Islet precursor cell (in vitro differentiated cells): ENCODE data around the gene ITPR1.

ENCODE experiments used
- DNase-seq: peaks from one replicate; pipeline ENCODE4 v3.0.0-alpha.2; 2018

Gene ITPR1

DNA sequence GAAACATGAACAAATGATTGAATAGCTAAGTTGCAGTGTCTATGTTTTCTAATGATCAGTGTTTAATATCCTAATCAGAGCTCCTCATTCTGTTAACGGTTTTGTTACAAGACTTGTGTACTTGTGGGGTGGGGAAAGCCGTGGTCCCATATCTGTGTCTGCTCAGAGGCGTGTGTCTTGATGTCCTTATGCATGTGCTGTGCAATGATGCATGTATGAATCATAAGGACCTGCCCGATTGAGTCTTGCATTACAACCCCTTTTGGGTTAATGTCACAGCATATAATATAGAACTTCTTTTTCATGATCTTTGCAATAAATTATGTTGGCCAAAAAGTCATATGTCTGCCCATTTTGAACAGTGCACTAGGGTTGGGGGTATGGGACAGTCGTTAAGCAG is 233.4 kb downstream of the ITPR1 start:
- DNase-seq: peak; percentile 7

DNA sequence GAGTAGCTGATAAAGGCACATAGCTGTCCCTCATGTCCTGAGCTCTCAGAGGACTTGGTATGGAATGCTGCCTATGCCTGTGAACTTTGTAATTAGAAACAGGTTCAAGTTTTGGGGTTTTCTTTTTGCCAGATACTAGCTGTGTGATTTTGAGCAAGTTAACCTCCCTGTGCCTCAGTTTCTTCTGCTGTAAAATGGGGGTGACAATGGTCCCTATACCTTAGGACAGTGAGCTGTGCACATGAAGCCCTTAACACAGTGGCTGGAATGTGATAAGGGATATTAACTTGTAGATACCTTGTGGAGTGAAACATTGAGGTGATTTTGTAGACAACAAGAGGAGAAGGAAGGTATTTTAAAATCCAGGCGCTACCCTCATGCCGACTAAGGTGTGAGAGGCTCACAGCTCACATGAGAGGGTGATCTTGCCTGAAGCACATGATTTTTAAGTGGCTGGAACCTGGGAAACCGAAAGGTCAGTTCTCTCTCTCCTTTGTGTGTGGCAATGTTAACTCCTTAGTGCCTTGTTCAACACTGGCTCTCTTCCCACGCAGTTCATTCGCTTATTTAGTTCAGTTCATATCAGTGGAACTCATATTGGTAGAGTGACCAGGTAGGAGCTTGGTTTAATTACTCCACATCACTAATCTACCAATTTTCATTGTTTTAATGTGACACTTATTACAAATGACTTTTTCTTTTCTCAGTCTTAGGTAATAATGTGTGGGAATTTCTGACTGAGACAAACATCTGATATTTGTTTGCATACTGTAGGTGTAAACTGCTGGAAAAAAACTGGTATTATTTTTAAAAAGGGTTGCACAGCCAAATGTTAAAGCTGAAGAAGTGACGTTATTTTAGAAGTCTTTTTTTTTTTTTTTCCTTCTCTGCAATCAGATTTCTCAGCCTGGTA is 236.2 kb downstream of the ITPR1 start:
- peak; percentile 48 for DNase-seq

DNA sequence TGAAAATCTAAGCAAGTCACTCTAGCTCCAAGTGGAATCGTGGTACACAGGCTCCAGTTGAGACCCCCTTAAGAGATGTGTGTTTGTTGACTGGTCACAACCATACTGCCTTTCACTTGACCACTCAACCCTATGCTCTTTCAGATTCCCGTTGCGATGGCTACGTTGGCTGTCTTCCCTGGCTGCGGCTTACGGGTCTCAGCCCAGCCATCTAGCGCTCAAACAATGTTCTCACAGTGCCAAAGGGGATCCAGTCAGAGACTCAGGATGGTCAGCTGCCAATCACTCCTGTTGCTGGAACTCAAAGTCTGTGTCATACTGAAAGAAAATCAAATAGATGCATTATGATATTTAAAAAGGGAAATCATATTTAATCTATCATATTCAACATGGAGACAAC is 237.6 kb downstream of the ITPR1 start:
- DNase-seq: peak; percentile 34

GRCh38 chr3:4731543-4732111 is 238.5 kb downstream of the ITPR1 start:
- DNase-seq: peak; percentile 22

DNA sequence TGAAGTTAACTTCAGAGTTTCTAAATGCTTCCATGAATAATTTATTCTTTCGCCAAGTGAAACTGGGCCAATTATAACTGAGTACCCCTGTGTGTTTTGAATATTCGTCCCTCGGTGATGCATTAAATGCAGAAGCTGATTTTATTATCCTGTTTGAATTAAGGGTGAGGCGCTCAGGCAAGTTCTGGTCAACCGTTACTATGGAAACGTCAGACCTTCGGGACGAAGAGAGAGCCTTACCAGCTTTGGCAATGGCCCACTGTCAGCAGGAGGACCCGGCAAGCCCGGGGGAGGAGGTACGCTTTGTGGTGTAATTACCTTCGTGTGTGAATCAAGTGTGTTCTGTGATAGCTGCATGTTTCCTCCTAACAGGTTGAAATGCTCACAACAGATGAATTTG is 239.8 kb downstream of the ITPR1 start:
- DNase-seq: peak; percentile 37

GRCh38 chr3:4734454-4734853 is 241.3 kb downstream of the ITPR1 start:
- DNase-seq: no peak

DNA sequence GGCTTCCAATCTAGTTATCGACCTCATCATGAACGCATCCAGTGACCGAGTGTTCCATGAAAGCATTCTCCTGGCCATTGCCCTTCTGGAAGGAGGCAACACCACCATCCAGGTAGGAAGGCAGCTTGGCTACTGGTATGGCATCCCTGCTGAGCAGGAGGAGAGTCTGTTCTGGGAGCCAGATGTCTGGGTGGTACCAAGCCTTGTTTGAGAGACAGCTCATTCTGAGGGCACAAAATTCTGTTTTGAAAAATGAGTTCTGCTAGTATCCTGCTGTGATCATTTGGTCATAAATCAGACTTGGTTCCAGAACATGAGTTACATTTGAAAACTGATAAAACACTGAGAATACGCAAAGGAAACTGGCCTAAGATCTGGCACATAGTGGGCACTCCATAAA is 242.1 kb downstream of the ITPR1 start:
- peak; percentile 29 for DNase-seq

GRCh38 chr3:4736284-4736861 is 243.2 kb downstream of the ITPR1 start:
- DNase-seq: peak; percentile 91

GRCh38 chr3:4738737-4739274 is 245.7 kb downstream of the ITPR1 start:
- no peak for DNase-seq

DNA sequence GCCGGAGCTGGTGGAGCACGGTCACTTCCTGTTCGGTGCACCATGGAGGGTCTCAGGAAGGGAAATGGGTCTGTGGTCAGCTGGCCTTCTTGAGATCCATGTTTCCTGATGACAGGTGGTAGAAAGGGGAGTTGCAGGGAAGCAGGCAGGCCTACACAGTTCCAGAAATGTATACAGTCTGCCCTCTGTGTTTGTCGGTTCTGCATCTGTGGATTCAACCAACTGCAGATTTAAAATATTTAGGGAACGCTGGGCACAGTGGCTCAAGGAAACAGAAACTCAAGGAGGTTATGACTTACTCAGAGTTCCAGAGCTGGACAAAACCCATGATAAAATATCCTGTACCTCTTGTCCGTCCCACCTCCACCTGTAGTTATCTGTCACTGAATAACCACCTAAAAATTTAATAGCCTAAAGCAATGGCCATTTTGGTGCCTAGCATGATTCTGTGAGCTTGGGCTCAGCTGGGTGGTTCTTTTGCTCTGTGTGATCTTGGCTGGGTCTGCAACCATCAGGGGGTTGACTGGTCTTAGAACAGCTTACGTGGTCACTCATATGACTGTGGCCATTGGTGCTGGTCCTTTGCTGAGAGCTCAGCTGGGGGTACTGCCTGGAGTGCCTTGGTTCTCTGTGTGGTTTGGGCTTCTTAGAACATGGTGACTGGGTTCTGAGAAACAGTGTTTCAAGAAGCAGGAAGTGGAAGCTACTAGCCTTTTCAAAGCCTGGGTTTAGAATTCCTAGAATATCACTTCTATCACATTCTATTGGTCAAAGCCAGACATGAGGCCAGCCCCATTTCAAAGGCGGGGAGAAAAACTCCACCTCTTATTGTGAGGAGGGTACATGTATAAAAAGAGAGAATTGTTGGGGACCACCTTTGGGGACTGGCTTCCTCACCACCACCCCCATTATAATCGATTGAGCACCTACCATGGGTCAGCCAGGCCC is 246.4 kb downstream of the ITPR1 start:
- DNase-seq: no peak

GRCh38 chr3:4740397-4741105 is 247.4 kb downstream of the ITPR1 start:
- DNase-seq: no peak

DNA sequence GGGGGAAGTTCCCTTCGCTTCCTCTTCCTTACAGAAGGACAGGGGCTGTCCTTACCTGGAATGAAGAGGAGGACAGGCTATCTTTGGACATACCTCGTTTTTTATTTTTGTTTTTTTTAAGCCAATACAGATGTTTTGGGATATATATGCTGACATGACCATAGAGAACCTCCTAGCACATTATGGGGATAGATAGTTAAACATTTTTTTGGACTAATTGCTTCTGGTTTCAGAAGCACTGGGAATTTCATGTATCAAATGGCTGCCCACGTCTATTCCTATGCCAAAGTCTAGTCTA is 247.9 kb downstream of the ITPR1 start:
- DNase-seq: no peak

DNA sequence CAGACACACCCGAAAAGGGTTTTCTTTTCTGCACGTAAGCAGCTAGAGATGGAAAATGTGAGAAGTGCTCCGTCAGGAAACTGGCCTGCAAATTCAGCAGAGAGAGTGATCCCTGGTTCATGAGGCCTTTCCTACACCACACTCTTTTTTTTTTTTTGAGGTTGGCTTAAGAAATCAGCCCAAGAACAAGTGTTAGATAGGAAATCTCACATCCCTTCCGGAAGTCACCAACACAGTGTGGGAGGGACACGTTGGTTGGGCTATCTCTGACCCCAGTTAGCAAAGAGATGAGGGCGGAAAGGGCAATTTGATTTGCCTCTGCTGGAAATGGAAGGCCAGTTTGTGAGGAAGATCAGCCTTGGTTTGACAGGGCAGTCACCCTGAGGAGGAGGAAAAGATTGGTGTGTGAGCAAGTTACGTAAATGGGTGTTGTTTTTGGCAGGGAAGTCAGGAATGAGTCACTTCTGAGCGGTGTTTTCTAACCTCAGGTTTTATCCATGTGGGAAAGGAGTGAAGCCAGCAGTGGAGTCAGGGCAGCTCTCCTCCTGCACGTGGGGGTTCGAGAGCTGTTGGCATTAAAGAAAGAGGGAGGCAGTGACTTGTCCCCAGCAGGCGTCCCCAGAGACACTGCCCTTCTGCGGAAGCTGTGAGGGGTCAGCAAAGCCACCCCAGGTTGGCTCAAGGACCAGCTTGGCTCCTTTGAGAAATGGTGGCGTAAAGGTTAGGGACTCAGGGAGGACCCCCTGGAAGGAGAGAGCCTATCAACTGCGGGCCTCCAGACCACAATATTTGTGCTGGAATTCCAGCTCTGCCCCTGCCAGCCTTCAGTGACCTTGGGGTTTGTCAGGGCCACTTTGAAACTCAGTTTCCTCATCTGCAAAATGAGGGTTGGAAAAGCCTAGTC is 248.5 kb downstream of the ITPR1 start:
- no peak for DNase-seq

DNA sequence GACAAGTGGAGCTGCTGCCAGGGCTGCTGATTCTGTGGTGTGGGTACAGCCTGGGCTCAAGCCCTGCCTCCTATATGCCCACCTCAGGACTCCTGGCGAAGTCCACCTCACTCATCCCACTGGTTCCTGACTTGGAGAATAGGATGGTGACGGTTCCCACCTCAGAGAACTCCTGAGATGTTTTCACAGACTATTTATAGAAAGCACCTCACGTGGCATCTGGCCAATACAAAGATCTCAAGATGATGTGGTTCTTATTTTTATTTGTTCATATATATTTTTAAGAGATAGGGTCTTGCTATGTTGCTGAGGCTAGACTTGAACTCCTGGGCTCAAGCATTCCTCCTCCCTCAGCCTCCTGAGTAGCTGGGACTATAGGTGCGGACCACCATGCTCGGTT is 249.2 kb downstream of the ITPR1 start:
- no peak for DNase-seq

GRCh38 chr3:4743371-4743770 is 250.2 kb downstream of the ITPR1 start:
- DNase-seq: no peak

GRCh38 chr3:4744405-4745234 is 251.5 kb downstream of the ITPR1 start:
- peak; percentile 74 for DNase-seq

DNA sequence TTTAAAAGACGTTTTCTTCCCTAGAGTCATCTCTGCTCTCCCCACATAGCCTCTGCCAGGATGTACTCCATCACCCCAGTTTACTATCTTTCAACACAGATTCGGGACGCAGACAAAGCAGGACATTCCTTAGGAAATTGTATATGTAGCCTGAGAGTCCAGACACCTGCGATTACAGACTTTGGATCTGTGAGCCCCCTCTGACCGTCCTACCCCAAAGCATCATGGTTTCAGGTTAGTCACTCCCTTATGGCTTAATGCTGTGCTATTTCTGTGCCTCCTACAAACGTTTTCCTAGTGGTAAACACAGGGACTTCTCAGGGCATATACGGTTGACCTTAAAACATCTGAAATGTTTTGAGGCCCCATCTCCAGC is 252.1 kb downstream of the ITPR1 start:
- no peak for DNase-seq

- no peak for DNase-seq
These were observed 253.3 kb downstream of the ITPR1 start for GRCh38 chr3:4746241-4746958.

DNA sequence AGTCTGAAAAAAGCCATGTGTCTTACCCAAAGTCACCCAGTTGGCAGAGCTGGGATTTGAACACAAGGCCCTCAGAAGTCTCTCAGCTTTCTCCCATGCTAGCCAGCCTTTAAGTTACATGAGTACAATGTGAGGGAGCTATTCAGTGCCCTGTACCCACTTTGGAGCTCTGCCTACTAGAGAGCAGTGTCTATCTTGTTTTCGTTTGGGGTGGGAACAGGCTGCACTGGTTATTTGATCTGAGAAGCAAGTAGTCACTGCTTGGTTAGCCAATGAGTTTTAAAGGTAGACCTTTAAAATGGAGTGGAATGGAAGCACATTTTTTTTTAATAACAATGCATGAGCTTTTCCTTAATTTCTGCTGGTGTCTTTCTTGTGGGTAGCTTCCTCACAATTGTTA is 255.0 kb downstream of the ITPR1 start:
- no peak for DNase-seq
